GM18511 (cell line): Measurements from ENCODE around the gene NFIC.
"Not testable (repeated sequence)": the region's sequence is repeated elsewhere in the genome, so short reads cannot be mapped to it uniquely, and the experiment has no call there.

Experiments
- ATAC-seq: cut with Tn5 transposase; IDR thresholded peaks from one replicate; pipeline ENCODE4 v1.9.1; 2021; ENCODE audit warnings: mild to moderate bottlenecking, moderate library complexity; ENCODE audit not compliant: unreplicated experiment

NFIC gene

DNA sequence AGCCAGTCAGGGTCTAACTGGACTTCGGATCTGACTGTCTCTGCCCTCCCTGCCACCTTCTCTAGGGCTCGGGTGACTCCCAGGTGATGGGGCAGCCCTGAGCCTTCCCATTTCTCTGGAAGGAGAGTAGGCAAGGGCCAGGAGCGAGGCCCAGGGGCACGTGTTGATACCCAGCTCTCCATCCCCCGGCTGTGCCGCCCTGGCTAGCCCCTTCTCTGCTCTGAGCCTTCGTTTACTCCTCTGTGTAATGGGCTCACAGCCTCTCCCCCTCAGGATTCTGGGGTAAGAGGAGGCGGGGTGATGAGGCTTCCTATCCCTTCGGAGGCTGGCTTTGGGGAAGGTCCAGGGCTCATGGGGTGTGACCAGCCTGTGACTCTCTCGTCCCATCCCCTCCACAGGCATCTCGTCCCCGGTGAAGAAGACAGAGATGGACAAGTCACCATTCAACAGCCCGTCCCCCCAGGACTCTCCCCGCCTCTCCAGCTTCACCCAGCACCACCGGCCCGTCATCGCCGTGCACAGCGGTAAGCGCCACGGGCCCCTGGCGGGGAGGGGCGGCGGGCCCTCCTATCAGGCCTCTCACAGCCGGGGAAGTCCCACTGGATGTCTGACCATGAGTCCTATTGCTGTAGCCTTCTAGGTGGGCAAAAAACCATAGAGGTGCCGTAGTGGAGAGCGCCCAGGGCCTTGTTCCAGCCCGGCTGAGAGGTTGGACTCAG lies 82.4 kb downstream of the NFIC start:
- no peak for ATAC-seq

DNA sequence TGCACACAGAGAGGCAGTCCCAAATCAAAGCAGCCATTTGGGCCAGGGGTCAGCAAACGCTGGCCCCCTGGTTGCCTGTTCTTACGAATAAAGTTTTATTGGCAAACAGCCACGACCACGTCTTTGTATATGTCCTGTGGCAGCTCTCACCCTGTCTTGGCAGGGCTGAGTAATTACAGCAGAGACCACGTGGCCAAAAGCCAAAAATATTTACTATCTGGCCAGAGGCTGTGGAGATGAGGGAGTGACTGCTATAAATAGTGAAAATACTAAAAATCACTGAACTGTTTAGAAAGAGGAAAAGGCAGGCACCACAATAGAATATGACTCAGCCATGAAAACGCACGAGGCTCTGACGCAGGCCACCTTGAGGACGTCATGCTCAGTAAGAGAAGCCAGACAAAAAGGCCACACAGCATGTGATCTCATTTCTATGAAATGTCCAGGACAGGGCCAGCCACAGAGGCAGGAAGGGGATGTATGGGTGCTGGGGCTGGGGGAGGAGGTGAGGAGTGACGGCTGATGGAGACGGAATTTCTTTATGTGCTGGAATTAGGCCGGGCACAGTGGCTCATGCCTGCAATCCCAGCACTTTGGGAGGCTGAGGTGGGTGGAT lies 84.5 kb downstream of the NFIC start:
- ATAC-seq = no peak

DNA sequence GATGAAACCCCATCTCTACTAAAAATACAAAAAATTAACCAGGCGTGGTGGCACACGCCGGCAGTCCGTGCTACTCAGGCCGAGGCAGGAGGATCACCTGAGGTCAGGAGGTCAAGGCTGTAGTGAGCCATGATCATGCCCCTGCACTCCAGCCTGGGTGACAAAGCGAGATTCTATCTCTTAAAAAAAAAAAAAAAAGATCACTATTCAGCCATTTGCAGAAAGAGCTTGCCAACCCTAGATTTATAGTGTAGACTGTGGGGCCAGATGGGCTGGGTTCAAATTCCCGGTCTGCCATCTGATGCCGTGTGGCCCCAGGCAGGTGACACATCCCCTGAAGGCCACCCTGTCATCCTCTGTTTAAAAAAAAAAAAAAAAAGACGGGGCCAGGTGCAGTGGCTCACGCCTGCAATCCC lies 85.1 kb downstream of the NFIC start:
- ATAC-seq = no peak

DNA sequence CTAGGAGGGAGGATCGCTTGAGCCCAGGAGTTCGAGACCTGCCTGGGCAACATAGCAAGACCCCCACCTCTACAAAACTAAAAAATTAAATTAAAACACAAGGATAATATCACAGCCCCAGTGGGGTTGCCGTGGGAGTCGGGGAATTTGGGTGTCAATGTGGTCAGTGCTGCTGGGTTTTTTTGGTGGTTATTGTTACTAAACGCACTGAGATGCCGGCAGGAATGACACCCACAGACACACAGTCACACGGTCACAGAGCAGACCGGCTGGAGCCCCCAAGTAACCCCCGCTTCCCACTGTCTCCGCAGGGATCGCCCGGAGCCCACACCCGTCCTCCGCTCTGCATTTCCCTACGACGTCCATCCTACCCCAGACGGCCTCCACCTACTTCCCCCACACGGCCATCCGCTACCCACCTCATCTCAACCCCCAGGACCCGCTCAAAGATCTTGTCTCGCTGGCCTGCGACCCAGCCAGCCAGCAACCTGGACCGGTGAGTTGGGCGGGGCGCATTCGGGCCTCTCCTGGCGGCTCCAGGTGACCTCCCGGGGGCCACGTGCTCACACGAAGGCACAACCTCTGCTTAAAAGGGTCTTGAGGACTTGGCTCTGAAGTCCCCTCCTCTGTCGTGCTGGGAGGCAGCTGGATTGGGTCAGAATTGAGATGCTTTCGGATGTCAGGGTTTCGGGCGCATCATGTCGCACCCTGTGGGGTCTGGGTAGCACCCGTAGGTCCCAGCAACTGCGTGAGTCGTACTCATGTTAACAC lies 86.0 kb downstream of the NFIC start:
- no peak for ATAC-seq

DNA sequence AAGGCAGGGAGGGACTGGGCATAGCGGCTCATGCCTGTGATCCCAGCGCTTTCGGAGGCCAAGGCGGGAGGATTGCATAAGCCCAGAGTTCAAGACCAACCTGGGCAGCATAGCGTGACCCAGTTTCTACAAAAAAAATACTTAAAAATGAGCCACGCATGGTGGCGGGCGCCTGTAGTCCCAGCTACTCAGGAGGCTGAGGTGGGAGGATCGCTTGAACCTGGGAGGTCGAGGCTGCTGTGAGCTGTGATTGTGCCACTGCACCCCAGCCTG lies 86.5 kb downstream of the NFIC start:
- not testable (repeated sequence) for ATAC-seq

DNA sequence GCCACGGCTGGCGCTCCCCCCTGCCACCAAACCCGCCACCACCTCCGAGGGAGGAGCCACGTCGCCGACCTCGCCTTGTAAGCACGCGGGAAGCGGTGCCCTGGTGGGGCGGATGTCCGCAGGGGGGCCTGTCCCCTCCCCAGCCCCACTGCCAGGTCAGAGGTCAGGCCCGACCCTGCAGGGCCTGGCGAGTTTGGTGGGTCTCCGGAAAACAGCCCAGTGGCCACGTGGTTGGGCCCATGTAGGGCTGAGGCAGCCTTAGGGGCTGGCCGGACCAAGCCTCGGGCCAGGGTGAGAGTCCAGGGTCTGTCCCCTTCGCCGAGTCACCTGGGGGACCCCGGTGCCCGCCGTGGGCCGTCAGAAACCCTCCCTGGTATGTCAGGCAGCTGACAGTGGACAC lies 87.5 kb downstream of the NFIC start:
- no peak for ATAC-seq

DNA sequence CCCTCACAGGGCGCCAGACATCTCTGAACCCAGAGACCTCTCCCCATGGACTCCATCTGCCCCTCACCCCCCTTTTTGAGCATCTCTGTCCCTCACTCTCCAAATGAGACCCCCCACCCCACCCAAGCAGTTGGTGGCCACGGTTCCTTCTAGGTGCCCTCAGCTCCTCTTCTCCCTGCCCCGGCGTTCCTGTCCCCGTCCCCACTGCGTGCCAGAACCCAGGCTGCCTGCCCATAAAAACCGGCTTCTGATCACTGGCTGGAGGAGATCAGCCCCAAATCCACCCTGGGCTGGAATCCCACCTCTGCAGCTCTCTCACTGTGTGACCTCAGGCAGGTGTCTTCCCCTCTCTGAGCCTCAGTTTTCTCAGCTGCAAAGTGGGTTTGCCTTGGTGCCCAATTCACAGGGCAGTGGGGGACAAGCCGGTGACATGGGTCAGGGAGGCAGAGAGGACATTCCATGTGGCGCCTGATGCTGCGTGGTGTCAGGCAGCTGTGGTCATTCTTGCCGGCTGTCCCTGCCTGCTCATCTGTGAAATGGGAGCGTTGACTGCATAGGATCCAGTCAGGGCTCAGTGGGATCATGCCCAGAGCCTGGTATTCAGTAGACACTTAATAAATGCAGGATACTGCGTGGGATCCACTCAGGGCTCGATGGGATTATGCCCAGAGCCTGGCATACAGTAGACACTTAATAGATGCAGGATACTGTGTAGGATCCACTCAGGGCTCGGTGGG lies 88.4 kb downstream of the NFIC start:
- ATAC-seq = no peak

DNA sequence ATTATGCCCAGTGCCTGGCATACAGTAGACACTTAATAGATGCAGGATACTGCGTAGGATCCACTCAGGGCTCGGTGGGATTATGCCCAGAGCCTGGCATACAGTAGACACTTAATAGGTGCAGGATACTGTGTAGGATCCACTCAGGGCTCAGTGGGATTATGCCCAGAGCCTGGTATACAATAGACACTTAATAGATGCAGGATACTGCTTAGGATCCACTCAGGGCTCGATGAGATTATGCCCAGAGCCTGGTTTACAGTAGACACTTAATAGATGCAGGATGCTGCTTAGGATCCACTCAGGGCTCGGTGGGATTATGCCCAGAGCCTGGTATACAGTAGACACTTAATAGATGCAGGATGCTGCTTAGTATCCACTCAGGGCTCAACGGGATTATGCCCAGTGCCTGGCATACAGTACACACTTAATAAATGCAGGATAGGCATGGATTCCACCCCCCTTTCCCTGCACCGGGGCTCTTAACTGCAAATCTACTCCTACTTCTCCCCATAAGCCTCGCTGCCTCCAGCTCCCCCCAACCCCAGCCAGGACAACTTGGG lies 89.1 kb downstream of the NFIC start:
- no peak for ATAC-seq

DNA sequence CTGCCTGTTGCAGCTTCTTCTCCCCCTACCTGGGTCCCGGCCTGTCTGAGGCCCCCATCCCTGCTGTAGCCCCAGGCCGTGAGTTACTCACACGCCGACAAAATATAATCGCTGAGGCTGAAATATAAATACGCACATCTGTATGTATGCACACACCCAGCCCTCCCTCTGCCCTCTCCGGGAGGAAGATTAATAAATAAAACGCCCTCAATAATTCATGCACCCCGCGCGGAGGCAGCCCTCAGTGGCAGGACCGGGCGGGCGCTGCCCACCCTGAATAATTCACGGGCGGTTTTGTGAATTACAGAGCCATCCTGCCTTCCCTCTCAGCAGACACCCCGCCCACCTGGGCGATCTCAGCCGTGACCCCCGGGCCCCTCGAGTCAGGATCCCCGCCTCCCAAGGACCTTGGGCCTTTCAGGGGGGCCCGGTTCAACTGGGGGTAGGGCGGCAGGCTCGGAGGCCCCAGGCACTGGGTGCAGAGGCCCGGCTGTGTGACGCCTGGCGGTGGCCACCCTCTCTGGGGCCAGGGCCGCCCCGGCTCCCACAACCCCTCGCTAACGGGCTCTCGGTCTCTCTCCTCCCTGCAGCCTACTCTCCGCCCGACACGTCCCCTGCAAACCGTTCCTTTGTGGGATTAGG lies 89.7 kb downstream of the NFIC start:
- ATAC-seq = no peak

DNA sequence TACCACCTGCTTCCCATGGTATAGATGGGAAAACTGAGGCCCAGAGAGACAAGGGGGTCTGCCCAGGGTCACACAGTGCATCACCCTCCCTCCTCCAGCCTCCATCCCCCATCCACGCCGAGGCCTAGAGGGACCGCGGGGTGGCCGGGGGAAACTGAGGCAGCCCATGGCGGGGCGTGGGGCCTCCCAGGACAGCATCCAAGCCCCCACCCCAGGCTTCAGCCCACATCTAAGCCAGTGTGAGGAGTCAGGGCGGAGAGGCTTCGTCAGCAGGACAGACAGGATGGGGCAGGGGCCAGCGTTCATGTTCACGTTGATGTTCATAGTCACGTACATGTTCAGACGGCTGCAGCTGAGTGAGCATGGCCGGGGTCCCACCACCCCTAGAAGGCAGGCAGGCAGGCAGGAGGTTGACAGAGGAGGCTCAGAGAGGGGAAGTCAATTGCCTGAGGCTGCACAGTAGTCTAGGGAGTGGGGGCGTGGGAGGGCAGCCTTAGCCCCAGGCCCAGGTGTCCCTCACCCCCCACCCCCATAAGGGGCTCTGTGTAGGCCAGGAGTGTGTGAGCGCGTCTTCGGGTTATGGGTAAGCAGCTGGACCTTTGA lies 90.6 kb downstream of the NFIC start:
- no peak for ATAC-seq

DNA sequence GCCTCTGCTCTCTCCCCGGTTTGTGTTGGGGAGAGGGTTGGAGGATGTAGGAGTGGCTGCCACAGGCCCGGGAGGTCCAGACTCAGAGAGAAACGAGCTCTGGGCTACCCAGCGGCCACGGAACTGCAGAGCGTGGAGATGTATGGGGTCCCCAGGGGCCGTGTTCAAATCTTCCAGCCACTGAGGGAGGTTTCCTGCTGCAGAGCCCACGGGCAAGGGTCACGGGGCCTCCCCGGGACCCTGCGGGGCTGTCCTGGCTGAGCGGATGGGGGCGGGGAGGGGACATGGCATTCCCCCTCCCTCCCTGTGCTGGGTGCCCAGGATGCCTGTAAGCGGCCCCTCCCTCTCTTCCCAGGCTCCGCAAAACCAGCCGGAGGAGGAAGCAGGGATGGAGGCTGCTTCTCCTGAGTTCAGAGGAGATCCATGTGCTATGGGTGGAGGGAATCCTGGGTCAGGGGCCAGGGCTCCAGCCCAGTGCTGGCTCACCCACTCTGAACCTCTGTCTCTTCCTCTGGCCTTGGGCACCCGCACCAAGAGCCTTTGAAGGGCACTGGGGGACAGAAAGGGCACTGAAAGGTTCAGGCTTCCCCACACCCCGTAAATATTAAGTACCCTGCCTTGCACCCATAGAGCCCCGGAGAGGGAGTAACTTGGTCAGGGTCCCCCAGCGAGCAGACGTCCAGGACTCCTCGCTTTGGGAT lies 91.3 kb downstream of the NFIC start:
- no peak for ATAC-seq

DNA sequence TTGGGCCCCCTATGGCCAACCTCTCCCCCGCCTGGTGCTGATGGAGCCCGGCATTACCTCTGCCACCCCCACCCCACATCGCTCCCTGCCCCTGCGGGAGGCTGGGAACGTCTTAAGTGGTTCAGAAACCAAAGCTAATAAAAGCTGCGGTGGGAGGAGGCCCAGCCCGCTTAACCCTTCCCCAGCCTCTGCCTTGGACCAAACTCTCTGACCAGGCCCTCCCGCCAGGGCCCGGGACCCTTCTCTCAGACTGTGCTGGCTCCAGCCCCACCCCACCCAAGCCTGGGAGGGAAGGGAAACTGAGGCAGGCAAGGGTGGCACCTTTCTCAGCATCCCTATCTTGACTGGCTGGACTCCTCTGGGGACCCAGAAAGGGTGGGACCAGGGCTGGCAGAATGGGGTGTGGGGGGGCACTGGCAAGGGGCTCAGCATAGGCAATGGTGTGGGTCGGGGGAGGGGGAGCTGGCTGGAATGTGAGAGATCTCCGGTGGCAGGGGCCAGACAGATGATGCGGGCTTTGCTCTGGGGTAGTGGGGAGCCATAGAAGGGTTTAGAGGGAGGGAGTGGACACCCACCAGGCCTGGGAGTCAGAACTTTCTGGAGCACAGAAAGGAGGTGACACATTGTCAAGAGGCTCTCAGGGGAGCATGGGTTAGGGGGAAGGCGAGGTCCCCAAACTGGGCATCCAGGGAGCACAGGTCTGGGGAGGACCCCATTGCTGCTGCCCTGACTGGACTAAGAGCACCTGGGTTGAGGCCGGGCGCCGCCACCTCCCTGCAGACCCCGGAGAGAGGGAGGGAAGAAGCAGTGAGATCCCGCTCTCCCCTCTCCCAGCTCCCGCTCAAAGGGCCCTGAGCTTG lies 92.1 kb downstream of the NFIC start:
- ATAC-seq = no peak

DNA sequence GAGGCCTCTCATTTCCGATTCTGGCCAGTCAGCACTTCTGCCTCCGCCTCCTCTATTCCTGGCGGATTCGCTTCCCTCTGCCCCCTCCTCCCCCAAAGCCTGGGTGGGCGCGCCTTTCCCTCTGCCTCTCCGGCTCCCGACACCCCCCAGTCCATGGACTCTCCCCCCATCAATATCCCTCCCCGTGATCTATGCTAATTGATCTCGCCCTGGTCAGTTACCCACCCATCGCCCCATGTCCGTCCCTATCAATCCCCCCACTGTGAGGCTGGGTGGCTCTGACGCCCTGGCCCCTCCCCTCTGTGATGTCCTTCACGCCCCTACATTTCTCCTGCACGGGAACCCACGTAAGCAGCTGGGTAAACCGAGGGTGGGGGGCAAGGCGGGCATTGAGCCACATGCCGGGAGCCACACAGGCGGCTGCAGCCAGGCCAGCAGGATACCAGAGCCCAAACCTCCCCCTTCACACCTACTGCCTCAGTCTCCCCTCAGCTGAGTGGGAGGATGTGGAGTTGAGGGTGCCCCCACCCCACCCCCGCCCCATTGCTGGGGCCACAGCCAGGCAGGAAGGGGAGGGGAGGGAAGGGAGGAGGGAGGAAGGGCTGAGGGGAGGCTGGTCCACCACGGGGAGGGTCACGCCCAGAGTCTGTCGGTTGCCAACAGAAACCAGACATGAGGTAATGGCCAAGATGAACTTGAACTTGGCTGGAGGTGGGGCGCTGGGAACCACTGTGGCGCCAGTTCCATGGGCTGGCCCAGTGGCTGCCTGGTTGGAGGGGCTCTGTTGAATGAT lies 92.9 kb downstream of the NFIC start:
- ATAC-seq = no peak

DNA sequence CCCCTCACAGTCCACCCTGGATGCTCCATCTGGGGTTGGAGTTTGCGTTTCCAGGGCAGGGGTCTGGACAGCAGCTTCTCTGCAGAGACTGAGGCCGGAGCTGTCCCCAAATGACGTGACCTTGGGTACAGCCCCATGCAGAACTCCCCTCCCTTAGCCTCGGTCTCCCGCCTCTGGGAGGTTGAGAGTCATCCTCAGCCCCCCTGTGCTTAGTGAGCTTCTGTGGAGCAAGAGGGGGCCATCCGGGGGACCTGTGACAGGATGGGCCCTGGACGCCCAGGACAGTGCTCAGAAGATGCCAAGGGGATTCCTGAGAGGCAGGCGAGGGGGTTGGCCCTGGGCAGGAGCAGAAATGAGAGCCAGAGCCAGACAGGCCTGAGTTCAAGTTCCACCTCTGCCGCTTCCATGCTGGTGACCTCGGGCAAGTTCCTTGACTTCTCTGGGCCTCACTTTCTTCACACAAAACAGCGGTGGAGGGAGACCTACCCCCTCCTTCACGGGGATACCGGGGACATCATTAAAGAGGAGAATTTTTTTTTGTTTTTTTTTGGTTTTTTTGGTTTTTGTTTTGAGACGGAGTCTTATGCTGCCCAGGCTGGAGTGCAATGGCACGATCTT lies 93.7 kb downstream of the NFIC start:
- ATAC-seq = no peak

DNA sequence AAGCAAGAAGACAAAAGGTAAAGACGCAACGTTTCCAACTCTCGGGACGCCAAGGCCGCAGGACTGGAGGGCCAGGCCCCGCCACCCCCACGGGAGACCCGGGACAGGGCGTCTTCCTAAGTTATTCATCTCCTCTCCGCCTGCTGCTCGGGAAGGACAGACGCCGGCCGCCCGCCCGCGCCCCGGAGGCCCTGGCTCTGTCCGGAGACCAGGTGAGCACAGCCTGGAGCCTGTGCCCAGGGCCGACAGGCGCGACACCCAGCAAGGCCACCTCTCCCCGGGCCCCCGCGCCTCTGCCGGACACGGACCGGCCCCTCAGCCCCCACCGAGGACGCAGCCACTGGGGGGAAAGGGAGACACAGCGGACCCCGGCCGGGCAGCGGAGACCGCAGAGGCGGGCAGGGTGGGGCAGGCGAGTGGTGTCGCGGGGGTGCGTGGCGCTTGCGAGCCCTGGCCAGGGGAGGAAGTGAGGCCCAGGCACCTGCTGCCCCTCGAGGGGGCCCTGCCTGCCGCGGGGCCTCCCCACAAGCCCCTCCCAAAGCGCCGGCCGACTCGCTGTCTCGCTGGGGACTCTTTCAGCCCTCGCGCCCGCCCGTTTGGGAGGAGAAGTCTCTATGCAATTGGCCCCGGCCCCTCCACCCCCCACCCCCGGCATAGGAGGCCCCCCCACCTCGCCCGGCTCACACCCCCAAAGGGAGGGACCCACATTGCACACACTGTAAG lies 96.8 kb downstream of the NFIC start:
- no peak for ATAC-seq

DNA sequence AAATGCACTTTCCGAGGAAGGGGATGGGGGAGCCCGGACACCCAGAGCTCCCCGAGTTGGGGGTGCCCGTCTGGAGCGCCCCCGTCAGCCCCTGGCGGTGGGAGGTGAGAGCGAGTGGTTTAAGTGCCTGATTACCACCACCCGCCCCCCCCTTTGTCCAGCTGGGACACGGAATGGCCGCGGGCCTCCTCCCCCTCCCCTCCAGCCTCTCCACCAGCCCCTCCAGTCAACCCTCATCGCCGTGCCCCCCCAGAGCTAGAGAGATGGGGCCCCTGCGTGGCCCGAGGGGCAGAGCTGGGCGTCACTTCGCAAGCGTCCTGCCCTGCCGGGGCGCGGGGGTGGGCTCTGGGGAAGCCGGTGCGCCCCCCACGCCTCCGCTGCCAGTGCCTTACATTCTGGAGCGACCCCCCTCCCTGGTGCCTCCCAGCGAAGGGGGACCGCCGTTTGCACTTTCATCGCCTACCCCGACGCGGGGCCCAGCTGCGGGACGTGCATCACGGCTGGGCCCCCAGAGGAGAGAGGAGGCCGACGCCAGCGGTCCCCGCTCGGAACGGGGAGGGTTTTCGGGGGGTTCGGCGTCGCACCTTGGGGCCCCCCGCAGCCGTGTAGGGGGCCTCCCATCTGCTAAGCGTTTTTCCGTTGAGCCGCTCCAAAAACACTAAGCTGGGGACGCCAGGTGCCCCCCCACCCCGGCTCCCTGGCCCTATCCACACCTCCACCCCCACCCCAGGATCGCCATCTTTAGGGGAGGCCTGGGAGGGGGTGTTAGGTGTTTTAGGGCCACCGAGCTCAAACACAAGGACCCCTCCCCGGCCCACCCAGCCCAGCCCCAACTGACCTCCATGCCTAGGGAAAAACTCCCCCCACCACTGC lies 97.6 kb downstream of the NFIC start:
- no peak for ATAC-seq
